Activated CD4-positive, alpha-beta T cell treated with anti-CD3 and anti-CD28 coated beads, Interleukin-2, amount 50 U/mL, for 16 hours (primary cell): ENCODE measurements around the gene PDE8A.

Experiments
- DNase-seq: peaks from one replicate; pipeline ENCODE4 v3.0.0-alpha.2; 2020

Gene PDE8A

DNA sequence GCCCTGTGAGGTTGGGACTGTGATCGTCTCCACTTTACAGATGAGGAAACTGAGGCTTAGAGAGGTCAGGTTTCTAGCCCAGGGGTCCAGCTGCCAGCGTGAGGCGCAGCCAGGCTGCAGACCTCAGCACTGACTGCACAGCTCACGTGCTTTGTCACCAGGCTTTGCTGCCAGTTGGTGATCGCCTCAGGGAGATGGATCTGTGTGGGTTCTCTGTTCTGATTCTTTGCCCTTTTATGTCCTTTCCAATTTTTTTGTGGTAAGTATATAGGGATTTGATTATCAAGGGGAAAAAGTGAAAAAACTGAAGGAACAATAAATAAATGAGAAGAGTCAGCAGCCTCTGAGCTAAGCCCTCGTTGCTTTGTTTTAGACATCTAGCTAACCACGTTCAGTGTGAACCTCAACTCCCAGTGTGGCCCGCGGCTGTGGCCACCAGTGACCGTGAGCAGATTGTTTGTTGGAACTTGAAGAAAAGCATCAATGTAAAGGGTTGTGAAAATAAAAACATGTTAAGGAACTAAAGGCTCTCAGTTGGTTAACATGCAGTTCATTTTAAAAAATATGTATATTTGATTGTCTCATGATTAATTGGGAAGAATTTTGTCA lies 117.6 kb downstream of the PDE8A start:
- no peak for DNase-seq

DNA sequence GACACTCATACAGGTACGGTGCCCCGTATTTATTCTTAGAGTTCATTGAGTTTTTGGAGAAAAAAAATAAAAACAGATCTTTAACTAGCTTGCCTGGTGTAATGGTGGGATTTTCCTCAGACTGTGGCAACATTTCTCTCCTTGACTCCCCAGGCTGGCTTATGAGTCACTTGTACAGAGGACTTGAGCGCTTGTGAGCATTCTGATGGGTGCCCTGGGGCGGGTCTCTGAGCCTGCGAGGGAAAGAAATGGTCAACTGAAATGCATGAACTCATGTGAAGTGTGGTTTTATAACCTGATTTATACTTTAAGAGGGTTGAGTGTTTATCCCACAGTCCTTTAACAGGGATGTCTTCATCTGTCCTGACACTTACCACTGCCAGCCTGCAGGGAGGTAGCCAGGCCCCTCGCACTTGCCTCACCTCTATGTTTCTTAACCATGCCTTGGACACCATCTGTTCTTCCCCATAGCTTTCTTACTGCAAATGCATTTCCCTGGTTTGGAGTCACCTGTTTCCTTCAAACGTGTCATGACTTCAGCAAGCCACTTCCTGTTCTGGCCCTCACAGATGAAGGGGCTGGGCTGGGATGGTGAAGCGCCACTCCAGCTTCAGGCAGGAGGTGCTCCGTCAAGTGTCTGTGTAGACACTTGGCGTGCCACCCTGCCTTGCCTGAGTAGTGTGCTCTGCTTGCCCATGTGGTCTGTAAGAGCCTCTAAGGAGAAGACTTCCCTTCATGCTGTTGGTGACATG lies 118.7 kb downstream of the PDE8A start:
- DNase-seq: peak; percentile 19

DNA sequence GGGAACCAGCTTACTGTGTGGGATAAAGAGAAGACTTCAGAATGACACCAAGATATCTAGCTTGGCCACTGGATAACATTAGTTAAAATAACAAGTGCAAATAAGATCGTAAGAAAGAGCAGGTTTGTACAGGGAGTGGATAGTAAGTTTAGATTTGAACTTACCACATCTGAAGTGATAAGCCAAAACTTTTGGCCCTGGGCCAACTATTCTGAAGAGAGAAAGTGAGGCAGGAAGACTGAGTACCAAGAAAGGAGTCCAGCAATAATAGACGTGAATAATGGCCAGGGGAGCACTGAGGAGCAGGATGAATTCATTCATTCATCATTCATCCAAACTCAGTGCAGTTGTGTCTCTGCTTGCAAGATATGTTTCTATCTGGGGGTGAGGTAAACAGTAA lies 122.9 kb downstream of the PDE8A start:
- DNase-seq: no peak

GRCh38 chr15:85108136-85108535 lies 126.5 kb downstream of the PDE8A start:
- no peak for DNase-seq

DNA sequence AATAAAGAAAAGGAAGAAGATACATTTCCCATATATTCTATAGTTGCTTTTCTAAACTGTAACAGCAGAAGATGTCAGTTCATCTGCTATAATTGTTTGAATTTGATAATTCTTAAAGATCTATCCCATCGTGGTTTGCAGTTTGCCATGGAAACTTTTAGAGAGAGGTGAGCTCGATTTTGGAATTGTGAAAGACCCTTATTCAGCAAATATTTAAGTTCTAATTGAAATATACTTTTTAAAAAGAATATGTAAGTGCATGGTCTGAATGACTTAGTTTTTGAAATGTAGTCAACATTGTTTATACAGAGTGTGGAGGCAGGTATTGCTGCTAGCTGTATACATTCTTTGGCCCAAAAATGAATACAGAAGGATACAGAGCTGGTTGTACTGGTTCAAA lies 127.7 kb downstream of the PDE8A start:
- DNase-seq: no peak

DNA sequence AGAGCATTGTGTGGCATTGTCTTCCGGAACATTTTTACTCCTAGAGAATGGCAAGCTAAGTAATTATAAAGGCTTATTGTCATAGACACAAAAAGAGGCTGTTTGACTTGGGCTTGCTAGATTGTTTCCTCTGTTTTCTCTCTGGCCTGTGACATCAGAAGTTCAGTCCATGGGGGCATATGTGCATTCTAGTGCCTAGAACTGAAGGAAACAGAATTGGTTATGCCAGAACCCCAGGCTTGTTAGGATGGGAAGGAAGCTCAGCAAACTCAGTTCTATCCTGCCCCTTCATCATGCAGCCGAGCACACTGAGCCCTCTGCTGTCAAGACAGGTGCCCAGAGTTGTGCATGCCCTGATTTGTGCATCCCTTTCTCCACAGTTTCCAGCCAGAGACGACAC lies 131.3 kb downstream of the PDE8A start:
- no peak for DNase-seq

DNA sequence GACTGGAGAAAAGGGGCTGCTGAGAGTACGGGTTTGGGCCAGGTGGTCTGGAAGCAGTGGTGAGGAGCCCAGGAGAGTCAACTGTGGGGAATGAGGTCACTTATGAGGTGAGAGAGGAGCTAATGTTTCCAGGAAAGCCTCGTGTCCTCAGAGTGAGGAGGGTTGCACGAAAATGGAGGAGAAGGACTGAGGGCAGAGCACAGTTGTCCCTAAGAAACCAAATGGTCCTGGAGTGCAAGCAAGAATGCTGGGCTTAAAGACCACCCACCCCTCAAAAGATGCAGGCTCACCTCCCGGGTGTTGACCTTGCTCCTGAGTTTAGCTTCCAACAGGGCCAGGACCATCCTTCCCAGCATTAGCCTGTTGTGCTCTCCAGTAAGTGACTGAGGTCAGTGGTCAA lies 133.2 kb downstream of the PDE8A start:
- no peak for DNase-seq

DNA sequence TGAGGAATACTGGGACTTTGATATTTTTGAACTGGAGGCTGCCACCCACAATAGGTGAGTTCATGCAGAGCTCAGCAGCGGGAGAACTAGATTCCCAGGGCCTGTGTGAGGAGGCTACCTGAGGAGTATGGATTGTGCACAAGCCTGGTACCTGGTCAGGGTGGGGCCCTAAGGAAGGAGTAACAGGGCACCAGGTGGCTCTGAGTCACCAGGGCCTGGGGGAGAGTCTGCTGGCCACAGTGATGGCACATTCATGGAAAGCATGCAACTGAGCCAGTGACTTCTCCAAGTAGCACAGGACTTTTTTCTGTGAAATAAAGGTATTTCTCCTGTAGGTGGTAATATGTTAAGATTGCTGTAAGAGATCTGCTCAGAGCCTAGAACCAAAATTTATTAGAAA lies 134.4 kb downstream of the PDE8A start:
- DNase-seq: no peak

- DNase-seq: no peak
These were observed 134.8 kb downstream of the PDE8A start for GRCh38 chr15:85116494-85116893.

DNA sequence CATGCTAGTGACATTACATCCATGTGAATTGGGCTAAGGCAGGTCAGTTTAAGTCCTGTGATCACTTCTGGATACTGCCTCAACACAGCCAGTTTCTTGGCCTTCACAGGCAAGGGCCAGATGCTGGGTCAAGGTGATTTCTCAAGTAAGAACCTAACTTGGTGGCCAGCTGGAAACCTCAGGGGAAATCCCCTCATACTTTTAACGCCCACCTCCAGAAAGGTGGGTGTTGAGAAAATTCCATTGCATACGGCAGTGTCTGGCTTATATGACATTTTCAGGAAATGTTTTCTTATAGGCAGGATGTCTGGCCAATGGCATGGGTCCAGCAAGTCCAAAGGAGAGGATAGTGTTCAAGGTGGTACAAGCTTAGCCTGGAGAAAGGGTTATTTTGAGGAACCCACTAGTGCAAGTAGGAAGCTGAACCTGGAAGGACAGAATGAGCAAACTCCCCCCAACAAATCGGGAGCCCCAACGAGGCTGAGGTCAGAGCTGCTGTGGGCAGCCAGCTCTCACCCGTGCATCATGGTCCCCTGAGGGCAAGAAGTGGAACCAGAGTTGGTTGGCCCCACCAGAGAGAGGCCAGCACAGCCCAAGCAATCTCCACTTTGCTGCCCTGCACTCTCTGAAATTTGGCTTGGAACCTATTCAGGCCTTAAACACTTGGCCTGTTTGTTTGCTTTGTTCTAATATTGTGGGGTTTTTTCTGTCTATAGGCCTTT lies 135.4 kb downstream of the PDE8A start:
- DNase-seq: no peak

DNA sequence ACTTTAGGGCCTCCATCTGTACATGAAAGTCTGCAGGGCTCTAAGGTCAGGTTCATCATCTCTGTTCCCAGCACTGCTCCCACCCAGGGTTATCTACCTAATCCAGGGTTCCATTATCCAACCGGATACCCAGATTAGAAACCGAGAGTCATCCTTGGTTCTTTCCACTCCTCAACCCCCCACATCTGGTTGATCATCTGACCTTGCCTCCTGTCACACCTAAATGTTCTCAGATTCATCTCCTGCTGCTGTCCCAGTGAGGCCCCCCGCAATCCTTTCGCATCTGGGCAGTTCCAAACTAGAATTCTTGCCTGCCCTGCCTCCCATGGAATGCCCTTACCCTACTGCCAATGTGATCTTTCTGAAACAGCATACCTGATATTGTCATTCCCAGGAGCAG lies 136.5 kb downstream of the PDE8A start:
- no peak for DNase-seq

GRCh38 chr15:85118581-85118980 lies 136.9 kb downstream of the PDE8A start:
- DNase-seq: no peak

DNA sequence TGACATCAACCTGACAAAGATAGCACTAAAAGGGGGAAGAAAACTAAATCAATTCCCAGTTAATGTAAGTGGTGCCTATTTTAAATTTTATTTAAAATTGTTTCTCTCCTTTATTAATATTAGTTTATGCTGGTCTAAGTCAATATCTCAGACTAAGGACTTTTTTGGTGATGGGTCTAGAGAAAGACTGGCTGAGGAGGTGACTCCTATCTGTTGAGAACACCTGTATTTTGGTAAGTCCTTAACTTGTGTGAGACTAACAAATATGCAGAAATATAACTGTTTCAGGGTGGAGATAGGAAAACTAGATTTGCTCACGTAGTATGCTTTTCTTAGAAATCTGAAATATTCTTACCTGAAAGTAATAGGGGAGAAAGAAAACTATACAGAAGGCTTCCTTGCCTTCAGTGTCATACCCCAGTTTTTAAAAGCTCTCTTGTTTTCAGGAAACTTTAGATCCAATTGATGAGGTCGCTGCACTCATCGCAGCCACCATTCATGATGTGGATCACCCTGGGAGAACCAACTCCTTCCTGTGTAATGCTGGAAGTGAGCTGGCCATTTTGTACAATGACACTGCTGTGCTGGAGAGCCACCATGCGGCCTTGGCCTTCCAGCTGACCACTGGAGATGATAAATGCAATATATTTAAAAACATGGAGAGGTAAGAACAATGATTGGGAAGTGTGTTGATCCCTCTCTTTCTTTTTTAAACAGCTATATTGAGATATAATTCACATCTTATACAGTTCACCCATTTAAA lies 138.9 kb downstream of the PDE8A start:
- no peak for DNase-seq

DNA sequence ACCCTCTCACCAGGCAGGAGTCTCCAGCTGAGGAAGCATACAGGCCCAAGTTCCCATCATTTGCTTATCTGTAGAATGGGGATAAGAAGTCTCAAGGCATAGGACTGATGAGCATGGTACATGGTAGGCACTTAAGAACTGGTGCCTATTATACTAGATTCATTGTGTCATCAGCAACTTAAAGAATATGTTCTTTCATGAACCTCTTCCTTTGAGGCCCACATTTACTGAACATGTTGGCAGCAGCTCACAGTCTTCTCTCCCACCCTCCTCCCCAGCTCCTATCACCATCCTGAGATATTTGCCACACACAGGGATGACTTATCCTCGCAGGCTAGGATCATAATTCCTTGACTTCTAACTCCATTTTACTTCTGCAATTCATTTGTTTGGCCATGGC lies 142.5 kb downstream of the PDE8A start:
- no peak for DNase-seq

GRCh38 chr15:85125056-85125661 lies 143.5 kb downstream of the PDE8A start:
- no peak for DNase-seq

DNA sequence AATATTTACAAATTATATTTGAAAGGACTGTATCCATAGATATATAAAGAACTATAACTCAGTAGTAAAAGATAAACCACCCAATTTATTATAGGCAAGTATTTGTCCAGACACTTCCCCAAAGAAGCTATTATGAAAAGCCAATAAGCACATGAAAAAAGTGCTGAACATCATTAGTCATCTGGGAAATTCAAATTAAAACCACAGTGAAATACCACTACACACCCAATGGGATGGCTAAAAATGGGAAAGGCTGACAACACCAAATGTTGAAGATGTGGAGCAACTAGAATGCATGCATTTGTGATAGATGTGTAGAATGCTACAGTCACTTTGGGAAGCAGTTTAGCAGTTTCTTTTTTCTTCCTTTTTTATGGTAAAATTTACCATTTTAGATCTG lies 147.0 kb downstream of the PDE8A start:
- DNase-seq: no peak

DNA sequence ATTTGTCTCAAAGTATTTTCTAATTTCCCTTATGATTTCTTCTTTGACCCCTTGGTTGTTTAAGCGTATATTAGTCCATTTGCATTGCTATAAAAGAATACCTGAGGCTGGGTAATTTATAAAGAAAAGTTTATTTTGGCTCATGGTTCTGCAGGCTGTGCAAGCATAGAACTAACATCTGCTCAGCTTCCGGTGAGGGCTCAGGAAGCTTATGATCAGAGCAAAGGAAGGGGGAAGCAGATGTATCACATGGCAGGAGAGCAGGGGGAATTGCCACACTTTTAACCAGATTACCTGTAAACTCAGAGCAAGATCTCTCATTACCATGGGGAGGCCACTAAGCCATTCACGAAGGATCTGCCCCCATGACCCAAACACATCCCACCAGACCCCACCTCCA lies 148.2 kb downstream of the PDE8A start:
- no peak for DNase-seq

GRCh38 chr15:85131915-85132314 lies 150.3 kb downstream of the PDE8A start:
- no peak for DNase-seq

- no peak for DNase-seq
These were observed 152.1 kb downstream of the PDE8A start for GRCh38 chr15:85133709-85134108.

GRCh38 chr15:85137489-85138168 lies 156.0 kb downstream of the PDE8A start:
- DNase-seq: no peak

GRCh38 chr15:85139391-85139790 lies 157.7 kb downstream of the PDE8A start:
- no peak for DNase-seq

- no peak for DNase-seq
These were observed 160.1 kb downstream of the PDE8A start for GRCh38 chr15:85141726-85142125.
